Measurements from ENCODE around the gene TBCC.

DNA sequence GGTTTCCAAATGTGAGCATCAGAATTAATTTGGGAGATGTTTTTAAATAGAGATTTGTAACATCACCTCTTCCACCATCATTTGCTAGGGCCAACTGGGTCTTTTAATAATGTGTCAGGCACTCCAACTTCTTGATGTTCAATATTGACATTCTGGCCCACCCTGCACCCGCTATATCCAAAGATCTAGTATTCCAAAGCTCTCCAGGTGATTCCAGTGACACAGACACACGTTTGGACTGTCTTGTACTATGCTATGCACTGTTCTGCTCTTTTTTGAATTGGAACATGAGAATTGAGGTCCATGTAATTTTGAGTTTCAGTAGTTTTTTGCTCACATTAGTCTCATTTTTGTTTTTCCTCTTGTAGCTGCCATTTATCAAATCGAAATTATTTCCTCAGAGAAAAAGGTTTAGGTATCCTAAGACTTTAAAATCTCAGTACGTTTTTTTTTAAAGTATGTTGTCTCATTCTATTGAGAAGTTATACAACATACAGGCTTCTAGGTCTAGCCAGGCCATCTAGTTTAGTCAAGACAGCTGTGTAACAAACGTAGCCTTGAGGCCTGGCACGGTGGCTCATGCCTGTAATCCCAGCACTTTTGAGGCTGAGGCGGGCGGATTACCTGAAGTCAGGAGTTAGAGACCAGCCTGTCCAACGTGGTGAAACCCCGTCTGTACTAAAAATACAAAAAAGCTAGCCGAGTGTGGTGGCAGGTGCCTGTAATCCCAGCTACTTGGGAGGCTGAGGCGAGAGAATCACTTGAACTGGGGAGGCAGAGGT lies 39.0 kb upstream of the TBCC start:
- TF ChIP-seq ZNF274 (IDR thresholded peaks at IDR 0.05; ENCODE audit: low read depth, low read length) (no peak), SUZ12 (IDR thresholded peaks at IDR 0.05; ENCODE audit: extremely low read depth, insufficient read depth, insufficient read length) (no peak), YY1 (IDR thresholded peaks at IDR 0.05; ENCODE audit: insufficient read depth, insufficient read length) (no peak)

Data from NT2/D1 (cell line).